ENCODE measurements around the gene BTG2.
A peak's percentile ranks its signal among the peaks of the same experiment; 100 is the strongest.

The BTG2 gene

DNA sequence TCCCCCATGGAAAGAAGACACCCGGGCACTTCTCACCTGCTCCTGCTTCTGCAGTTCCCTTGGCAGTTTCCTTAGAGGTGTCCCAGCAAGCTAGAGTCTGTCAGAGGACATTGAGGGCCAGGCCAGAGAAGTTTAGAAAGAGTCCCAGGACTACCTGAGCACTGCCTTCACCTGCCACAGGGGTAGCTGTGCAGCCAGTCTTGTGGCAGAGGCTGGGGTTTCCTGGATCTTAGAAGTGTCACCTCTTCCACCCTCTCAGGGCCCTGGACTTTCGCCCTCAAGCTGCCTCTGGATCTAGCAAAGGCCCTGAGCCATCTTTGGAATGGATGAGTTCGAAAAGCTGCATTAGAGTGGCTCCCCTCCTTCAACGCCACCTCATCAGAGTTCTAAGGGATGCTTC is 34.9 kb upstream of the BTG2 start:
- no peak overlapping the region for H3K27ac ChIP-seq (ENCODE audit: low read depth, low read length)
- H3K4me1 ChIP-seq (ENCODE audit: control insufficient read depth in 1 of 2, insufficient read depth in 2 of 2, low read length in 2 of 2) = peaks cover 30 to 41% of the 10 kb centered on the region in 2 donors

DNA sequence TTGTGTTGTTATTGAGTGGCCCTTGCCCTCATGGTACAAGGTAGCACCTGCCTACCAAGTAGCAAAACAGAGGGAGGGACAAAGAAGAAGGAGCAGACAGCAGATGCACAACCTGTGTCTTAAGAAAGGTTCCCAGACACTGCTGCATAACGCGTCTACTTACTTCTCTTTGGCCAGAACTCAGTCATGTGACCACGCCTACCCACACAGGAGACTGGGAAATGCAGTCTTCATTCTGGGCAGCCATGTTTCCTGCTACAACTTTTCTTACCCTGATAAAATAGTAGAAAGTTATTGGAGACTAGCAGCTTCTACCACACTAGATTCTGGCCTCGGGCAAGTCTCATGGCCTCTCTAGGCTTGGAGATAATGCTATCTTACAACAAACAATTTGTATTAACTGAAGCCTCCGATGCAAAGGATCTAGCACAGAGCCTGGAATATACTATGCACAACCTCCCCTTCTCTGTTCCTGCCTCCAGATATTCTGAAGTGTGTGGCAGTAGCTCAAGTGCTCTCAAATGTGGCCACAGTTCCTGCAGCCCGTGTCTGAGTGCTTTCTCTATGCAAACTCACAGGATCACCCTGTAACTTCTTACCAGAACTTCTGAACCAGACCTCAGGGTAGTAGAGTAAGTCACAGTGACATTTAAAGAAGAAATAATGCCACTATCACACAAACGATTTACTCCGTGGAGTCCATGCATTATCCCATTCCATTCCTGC is 34.1 kb upstream of the BTG2 start:
- no peak overlapping the region for H3K9ac ChIP-seq (ENCODE audit: low read depth in 1 of 2, low read length in 2 of 2)
- H3K27me3 ChIP-seq (ENCODE audit: control insufficient read depth in 1 of 2, insufficient read depth in 2 of 2, low read length in 2 of 2) = no peaks in the 10 kb centered on the region
- H3K36me3 ChIP-seq (ENCODE audit: control insufficient read depth in 1 of 2, insufficient read depth in 2 of 2, low read length in 2 of 2) = no peaks in the 10 kb centered on the region
- no peaks in the 10 kb centered on the region for H3K9me3 ChIP-seq (ENCODE audit: control insufficient read depth in 1 of 2, low read length in 2 of 2)
- no peak overlapping the region for H3K27ac ChIP-seq (ENCODE audit: low read depth, low read length)
- no peak overlapping the region for H3K4me3 ChIP-seq (ENCODE audit: low read depth in 1 of 2, low read length in 2 of 2)
- peaks cover 30 to 41% of the 10 kb centered on the region in 2 donors for H3K4me1 ChIP-seq (ENCODE audit: control insufficient read depth in 1 of 2, insufficient read depth in 2 of 2, low read length in 2 of 2)

More for the DNA sequence above, 34.9 kb upstream of the BTG2 start:
- Histone ChIP-seq H3K9me3 (ENCODE audit: control insufficient read depth in 1 of 2, low read length in 2 of 2) (no peaks in the 10 kb centered on the region), H3K4me3 (ENCODE audit: low read depth in 1 of 2, low read length in 2 of 2) (no peak overlapping the region), H3K9ac (ENCODE audit: low read depth in 1 of 2, low read length in 2 of 2) (no peak overlapping the region), H3K27me3 (ENCODE audit: control insufficient read depth in 1 of 2, insufficient read depth in 2 of 2, low read length in 2 of 2) (no peaks in the 10 kb centered on the region), H3K36me3 (ENCODE audit: control insufficient read depth in 1 of 2, insufficient read depth in 2 of 2, low read length in 2 of 2) (no peaks in the 10 kb centered on the region)

DNA sequence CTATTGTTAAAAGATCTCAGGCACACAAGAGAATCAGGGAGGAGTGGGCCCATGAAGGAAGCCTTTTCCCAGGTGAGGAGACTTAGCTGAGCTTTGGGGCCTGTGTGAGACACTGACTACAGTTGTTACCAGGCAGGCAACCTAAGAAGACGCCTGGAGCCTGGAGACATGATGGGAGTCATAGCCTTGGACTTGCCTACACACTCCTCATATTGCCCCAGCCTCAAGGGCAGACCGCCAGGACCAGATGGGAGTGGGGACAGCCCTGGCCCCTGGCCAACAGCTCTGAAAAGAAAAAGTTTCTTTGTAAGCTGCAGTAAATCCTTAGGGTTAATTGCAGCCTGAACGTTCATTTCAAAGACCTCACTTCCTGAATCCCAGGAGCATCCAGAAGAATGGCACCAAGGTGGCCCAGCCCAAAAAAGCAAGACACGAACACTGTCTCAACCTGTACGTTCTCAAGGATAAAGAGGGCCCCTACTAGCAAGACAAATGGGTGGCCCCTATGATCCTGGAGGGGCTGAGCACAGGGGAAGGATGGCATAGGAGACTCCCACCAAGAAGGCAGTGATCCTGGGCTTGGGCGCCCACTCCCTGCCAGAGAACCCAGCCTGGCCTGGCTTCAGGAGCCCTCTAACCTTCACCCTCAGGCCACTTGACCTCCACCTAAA is 33.2 kb upstream of the BTG2 start:
- no peak overlapping the region for H3K27ac ChIP-seq (ENCODE audit: low read depth, low read length)
- H3K4me1 ChIP-seq (ENCODE audit: control insufficient read depth in 1 of 2, insufficient read depth in 2 of 2, low read length in 2 of 2) = peaks cover 31 to 44% of the 10 kb centered on the region in 2 donors
- H3K36me3 ChIP-seq (ENCODE audit: control insufficient read depth in 1 of 2, insufficient read depth in 2 of 2, low read length in 2 of 2) = no peaks in the 10 kb centered on the region
- H3K4me3 ChIP-seq (ENCODE audit: low read depth in 1 of 2, low read length in 2 of 2) = no peak overlapping the region
- no peaks in the 10 kb centered on the region for H3K9me3 ChIP-seq (ENCODE audit: control insufficient read depth in 1 of 2, low read length in 2 of 2)
- no peak overlapping the region for H3K9ac ChIP-seq (ENCODE audit: low read depth in 1 of 2, low read length in 2 of 2)
- H3K27me3 ChIP-seq (ENCODE audit: control insufficient read depth in 1 of 2, insufficient read depth in 2 of 2, low read length in 2 of 2) = no peaks in the 10 kb centered on the region

- peak overlapping the region in 1 of 2 donors; percentile 71 for H3K9ac ChIP-seq (ENCODE audit: low read depth in 1 of 2, low read length in 2 of 2)
- peak overlapping the region; percentile 56 to 58 for H3K4me3 ChIP-seq (ENCODE audit: low read depth in 1 of 2, low read length in 2 of 2)
- no peak overlapping the region for H3K27ac ChIP-seq (ENCODE audit: low read depth, low read length)
- no peaks in the 10 kb centered on the region for H3K36me3 ChIP-seq (ENCODE audit: control insufficient read depth in 1 of 2, insufficient read depth in 2 of 2, low read length in 2 of 2)
- no peaks in the 10 kb centered on the region for H3K27me3 ChIP-seq (ENCODE audit: control insufficient read depth in 1 of 2, insufficient read depth in 2 of 2, low read length in 2 of 2)
- peaks cover 37 to 44% of the 10 kb centered on the region in 2 donors for H3K4me1 ChIP-seq (ENCODE audit: control insufficient read depth in 1 of 2, insufficient read depth in 2 of 2, low read length in 2 of 2)
- no peaks in the 10 kb centered on the region for H3K9me3 ChIP-seq (ENCODE audit: control insufficient read depth in 1 of 2, low read length in 2 of 2)
Measured at GRCh38 chr1:203272633-203273205, 32.6 kb upstream of the BTG2 start.

DNA sequence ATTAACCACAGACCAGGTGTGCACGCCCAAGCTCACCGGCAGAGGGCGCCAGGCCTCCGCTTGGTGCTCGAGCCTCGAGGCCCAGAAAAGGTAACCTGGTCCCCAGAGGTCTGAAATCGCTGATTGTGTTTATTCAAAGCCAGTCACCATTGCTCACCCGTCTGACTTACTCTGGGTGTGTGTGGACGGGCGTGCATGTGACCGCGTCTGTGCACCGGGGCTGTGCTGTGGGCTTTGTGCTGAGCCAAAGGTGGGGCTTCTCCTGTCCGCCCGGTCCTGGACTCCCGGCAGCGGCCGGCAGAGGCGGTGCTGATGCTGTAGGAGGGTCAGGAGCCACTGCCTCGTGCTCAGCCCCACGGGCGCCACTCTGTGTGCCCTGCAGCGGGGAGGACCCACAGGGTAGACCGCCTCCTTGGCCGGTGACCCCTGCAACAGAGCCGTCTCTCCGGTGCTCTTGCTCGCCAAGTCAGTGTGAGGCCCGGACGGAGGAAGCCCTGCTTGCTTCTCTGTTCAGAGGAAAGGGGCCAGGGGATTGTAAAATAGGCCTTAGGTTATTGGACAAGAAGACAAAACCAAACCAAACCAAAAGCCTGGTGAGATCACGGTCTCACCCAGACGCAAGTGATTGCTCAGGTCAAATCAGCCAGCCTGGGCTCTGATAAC is 32.0 kb upstream of the BTG2 start:
- no peaks in the 10 kb centered on the region for H3K36me3 ChIP-seq (ENCODE audit: control insufficient read depth in 1 of 2, insufficient read depth in 2 of 2, low read length in 2 of 2)
- H3K27ac ChIP-seq (ENCODE audit: low read depth, low read length) = peak overlapping the region; percentile 43
- H3K4me3 ChIP-seq (ENCODE audit: low read depth in 1 of 2, low read length in 2 of 2) = peak overlapping the region; percentile 56 to 58
- H3K9ac ChIP-seq (ENCODE audit: low read depth in 1 of 2, low read length in 2 of 2) = peak overlapping the region; percentile 54 to 71
- no peaks in the 10 kb centered on the region for H3K27me3 ChIP-seq (ENCODE audit: control insufficient read depth in 1 of 2, insufficient read depth in 2 of 2, low read length in 2 of 2)
- peaks cover 43 to 49% of the 10 kb centered on the region in 2 donors for H3K4me1 ChIP-seq (ENCODE audit: control insufficient read depth in 1 of 2, insufficient read depth in 2 of 2, low read length in 2 of 2)
- no peaks in the 10 kb centered on the region for H3K9me3 ChIP-seq (ENCODE audit: control insufficient read depth in 1 of 2, low read length in 2 of 2)

DNA sequence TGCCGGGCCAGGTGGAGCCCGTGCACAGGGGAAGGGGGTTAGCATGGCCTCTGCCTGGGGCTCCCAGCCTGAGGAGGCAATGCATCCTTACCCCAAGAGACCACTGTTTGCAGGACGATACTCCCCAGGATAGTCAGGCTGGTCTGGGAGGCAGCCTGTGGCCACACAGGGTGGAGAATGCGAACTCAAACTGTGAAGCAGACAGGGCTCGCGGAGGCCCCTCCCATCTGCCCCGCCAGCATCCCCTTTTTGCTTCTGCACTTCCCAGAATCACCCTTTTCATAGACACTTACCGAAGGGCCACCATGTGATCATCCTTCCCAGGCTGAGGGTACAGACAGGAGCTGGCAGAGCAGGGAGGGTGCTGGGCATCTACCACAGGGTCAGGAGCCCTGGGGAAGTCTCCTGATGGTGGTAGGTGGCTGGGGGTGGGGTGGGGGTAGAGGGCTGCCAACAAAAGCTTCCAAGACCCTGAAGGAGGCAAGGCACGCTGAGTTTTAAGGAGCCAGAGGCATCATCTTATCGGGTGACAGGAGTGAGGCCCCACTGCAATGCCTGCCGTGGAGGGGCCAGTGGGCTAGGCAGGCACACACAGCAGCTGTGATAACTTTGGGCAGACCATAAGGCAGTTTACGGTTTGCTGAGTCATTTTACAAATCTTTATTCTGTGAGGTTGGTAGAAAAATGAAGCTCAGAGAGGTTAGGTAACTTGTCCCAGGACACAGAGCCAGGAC is 31.3 kb upstream of the BTG2 start:
- Histone ChIP-seq H3K36me3 (ENCODE audit: control insufficient read depth in 1 of 2, insufficient read depth in 2 of 2, low read length in 2 of 2) (no peaks in the 10 kb centered on the region), H3K4me3 (ENCODE audit: low read depth in 1 of 2, low read length in 2 of 2) (peak overlapping the region; percentile 56 to 58), H3K9ac (ENCODE audit: low read depth in 1 of 2, low read length in 2 of 2) (peak overlapping the region; percentile 54 to 71), H3K27ac (ENCODE audit: low read depth, low read length) (peak overlapping the region; percentile 64), H3K9me3 (ENCODE audit: control insufficient read depth in 1 of 2, low read length in 2 of 2) (no peaks in the 10 kb centered on the region), H3K27me3 (ENCODE audit: control insufficient read depth in 1 of 2, insufficient read depth in 2 of 2, low read length in 2 of 2) (no peaks in the 10 kb centered on the region), H3K4me1 (ENCODE audit: control insufficient read depth in 1 of 2, insufficient read depth in 2 of 2, low read length in 2 of 2) (peaks cover 50 to 52% of the 10 kb centered on the region in 2 donors)

- H3K9me3 ChIP-seq (ENCODE audit: control insufficient read depth in 1 of 2, low read length in 2 of 2) = no peaks in the 10 kb centered on the region
- peaks cover 51 to 56% of the 10 kb centered on the region in 2 donors for H3K4me1 ChIP-seq (ENCODE audit: control insufficient read depth in 1 of 2, insufficient read depth in 2 of 2, low read length in 2 of 2)
- no peaks in the 10 kb centered on the region for H3K36me3 ChIP-seq (ENCODE audit: control insufficient read depth in 1 of 2, insufficient read depth in 2 of 2, low read length in 2 of 2)
- H3K4me3 ChIP-seq (ENCODE audit: low read depth in 1 of 2, low read length in 2 of 2) = no peak overlapping the region
- peak overlapping the region; percentile 64 for H3K27ac ChIP-seq (ENCODE audit: low read depth, low read length)
- no peaks in the 10 kb centered on the region for H3K27me3 ChIP-seq (ENCODE audit: control insufficient read depth in 1 of 2, insufficient read depth in 2 of 2, low read length in 2 of 2)
- H3K9ac ChIP-seq (ENCODE audit: low read depth in 1 of 2, low read length in 2 of 2) = peak overlapping the region; percentile 21 to 54
Measured at GRCh38 chr1:203274603-203275381, 30.5 kb upstream of the BTG2 start.

DNA sequence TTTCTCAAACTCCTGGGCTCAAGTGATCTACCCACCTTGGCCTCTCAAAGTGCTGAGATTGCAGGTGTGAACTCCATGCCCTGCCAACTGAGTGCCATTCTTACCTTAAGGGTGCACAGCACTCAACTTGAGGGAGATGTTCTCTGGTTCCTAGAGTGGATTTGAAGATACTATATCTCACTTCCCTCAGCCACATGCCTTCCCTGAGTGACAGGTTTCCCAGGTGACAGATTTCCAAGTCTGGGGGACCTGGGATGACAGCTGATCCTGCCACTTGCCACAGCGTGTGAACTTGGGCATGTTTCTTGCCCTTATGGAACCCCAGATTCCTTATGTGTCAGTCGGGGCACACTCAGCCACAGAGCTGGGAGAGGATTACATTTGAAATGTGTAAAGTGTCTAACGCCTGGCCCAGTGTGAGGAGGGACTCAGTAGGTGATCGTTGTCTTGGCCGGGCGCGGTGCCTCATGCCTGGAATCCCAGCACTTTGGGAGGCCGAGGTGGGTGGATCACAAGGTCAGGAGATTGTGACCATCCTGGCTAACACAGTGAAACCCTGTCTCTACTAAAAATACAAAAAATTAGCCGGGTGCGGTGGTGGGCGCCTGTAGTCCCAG is 29.6 kb upstream of the BTG2 start:
- no peak overlapping the region for H3K9ac ChIP-seq (ENCODE audit: low read depth in 1 of 2, low read length in 2 of 2)

DNA sequence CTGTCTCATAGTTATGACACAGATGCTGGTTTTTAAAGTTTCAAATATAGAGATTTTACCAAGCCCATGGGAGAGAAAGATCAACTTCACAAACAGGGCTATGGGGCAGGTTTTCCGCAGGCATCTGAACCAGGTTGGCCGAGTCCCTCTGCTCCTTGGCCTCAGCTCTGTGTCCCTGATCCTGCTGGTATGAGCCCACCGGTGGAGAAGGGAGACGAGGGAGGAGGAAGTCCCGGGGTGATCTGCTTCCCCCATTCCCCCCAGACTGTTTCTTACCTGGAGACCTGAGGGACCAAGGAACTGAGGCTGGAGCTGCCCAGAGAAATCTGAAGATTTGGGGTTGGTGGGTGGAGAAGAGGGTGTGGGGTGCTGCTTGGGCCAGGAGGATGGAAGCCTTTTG is 28.9 kb upstream of the BTG2 start:
- H3K9ac ChIP-seq (ENCODE audit: low read depth in 1 of 2, low read length in 2 of 2) = no peak overlapping the region
- H3K4me1 ChIP-seq (ENCODE audit: control insufficient read depth in 1 of 2, insufficient read depth in 2 of 2, low read length in 2 of 2) = peaks cover 49 to 50% of the 10 kb centered on the region in 2 donors
- H3K27ac ChIP-seq (ENCODE audit: low read depth, low read length) = no peak overlapping the region

More for the DNA sequence above, 29.6 kb upstream of the BTG2 start:
- Histone ChIP-seq H3K27me3 (ENCODE audit: control insufficient read depth in 1 of 2, insufficient read depth in 2 of 2, low read length in 2 of 2) (no peaks in the 10 kb centered on the region), H3K9me3 (ENCODE audit: control insufficient read depth in 1 of 2, low read length in 2 of 2) (no peaks in the 10 kb centered on the region), H3K36me3 (ENCODE audit: control insufficient read depth in 1 of 2, insufficient read depth in 2 of 2, low read length in 2 of 2) (no peaks in the 10 kb centered on the region), H3K4me3 (ENCODE audit: low read depth in 1 of 2, low read length in 2 of 2) (no peak overlapping the region), H3K4me1 (ENCODE audit: control insufficient read depth in 1 of 2, insufficient read depth in 2 of 2, low read length in 2 of 2) (peaks cover 49 to 52% of the 10 kb centered on the region in 2 donors), H3K27ac (ENCODE audit: low read depth, low read length) (no peak overlapping the region)

More for the DNA sequence above, 28.9 kb upstream of the BTG2 start:
- no peaks in the 10 kb centered on the region for H3K9me3 ChIP-seq (ENCODE audit: control insufficient read depth in 1 of 2, low read length in 2 of 2)
- H3K27me3 ChIP-seq (ENCODE audit: control insufficient read depth in 1 of 2, insufficient read depth in 2 of 2, low read length in 2 of 2) = no peaks in the 10 kb centered on the region
- no peak overlapping the region for H3K4me3 ChIP-seq (ENCODE audit: low read depth in 1 of 2, low read length in 2 of 2)
- H3K36me3 ChIP-seq (ENCODE audit: control insufficient read depth in 1 of 2, insufficient read depth in 2 of 2, low read length in 2 of 2) = no peaks in the 10 kb centered on the region

Data from duodenal mucosa (tissue), 2 donors.